Astrocyte of the spinal cord (primary cell): ENCODE measurements around the gene ARL14EP.

Experiments
- DNase-seq: peaks from one replicate; pipeline ENCODE4 v3.0.0; 2011; ENCODE audit warnings: low read depth, low spot score
- H3K4me3 ChIP-seq: 2 replicates; pipeline ENCODE4 v1.5.1; 2011; ENCODE audit warnings: low read depth, mild to moderate bottlenecking, low read length, moderate library complexity
- in situ Hi-C: cut with HindIII; loops from 2 replicates; pipeline ENCODE4 v1.10.0; 2017; ENCODE audit warnings: low sequenced_read_pairs
- TF ChIP-seq, protein P1 (sequence below): IDR thresholded peaks from 2 replicates; pipeline ENCODE4 v1.5.1; 2012; ENCODE audit warnings: low read depth, mild to moderate bottlenecking, low read length, inconsistent platforms

The ARL14EP gene

DNA sequence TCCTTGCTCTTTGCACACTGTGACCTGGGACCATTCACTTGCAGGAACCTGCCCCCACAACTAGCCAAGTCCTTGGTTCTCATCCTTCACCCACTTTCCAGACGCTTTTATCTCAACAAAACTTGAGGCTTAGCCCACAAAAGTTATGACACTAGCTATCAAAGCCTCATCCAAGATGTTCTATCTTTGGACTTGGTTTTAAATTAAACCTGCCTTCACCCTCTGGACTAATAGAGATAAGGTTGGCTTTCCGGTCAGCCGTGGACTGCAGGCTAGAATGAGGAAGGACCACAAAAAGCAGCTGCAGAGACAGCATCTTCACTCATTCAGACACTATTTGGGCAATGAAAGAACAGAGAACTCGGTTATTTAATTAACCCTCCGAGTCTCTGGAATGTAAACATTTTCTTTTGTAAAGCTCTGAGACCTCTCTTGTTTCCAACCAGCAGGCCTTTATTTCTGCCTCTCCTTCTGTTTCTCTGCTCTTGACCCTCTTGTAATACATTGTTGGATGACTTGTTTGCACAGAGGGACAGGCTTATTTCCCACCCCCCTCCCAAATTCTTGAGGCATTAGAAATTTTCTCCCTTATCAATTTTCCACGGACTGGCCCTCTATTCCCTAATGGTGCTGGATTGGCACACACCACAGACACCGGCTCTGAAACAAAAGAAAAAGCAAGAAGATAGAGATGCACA is 41.4 kb downstream of the ARL14EP start:
- in situ Hi-C loops: no loop called here
- TF ChIP-seq, protein P1, sequence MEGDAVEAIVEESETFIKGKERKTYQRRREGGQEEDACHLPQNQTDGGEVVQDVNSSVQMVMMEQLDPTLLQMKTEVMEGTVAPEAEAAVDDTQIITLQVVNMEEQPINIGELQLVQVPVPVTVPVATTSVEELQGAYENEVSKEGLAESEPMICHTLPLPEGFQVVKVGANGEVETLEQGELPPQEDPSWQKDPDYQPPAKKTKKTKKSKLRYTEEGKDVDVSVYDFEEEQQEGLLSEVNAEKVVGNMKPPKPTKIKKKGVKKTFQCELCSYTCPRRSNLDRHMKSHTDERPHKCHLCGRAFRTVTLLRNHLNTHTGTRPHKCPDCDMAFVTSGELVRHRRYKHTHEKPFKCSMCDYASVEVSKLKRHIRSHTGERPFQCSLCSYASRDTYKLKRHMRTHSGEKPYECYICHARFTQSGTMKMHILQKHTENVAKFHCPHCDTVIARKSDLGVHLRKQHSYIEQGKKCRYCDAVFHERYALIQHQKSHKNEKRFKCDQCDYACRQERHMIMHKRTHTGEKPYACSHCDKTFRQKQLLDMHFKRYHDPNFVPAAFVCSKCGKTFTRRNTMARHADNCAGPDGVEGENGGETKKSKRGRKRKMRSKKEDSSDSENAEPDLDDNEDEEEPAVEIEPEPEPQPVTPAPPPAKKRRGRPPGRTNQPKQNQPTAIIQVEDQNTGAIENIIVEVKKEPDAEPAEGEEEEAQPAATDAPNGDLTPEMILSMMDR: no peak
- DNase-seq: no peak
- H3K4me3 ChIP-seq: no peak overlapping the region

DNA sequence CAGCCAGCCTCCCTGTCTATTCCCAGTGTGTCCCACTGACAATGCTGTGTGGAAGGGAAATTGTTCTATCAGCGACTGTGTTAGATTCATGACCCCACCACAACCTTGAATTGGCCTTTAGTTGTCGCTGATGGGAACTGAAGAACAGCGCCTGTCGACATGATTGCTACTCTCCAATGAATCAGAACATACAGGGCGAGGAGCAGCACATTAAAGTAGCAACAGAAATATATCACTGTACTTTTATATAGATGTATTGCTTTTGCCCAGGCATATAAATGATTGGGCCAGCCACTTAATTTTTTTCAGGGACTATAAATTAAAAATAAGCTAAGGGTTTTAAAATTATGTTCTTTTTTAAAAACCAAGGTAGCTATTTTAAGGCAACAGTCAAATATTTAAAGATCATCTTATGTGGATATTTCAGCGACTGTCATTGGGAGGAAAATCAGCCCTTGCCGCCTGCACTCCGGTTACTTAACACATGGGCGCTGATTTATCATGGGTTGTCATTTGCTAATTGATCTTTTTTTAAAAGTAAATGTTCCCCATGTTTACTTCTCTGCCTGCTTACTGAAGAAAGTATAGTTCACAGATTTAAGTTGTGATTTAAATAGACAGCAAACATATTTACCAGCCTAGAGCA is 42.1 kb downstream of the ARL14EP start:
- no peak overlapping the region for H3K4me3 ChIP-seq
- DNase-seq: no peak
- TF ChIP-seq, protein P1: no peak
- in situ Hi-C loops: no loop called here

DNA sequence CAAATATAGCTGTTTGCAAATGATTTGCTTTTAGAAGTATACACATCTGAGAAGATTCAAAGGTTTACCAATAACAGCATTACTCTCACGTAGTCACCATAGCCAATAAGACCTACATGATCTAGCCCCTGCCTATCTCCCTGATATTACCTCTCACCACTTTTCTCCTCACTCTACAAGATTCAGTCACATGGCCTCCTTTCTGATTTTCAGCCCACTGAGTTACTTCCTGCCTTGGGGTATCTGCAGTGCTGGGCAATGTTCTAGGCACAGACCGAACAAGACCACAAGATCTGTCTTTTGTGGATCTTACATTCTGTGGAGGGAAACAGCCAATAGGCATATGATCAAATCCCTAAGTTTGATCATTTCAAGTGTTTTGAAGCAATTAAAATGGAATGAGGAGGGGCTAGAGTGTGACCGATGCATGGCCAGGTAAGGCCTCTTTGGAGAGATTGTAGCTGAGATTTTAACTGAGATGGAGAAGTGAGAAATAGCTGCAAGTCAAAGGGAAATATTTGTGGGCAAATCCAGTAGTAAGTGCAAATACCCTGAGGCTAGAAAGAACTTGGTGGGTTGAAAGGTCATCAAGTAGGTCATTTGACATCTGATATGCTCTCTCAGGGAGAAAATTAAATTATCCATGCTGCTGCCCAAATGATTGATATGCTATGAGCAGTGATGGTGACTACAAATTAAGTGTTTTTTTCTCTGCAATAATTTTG is 43.1 kb downstream of the ARL14EP start:
- in situ Hi-C loops: no loop called here
- no peak for DNase-seq

DNA sequence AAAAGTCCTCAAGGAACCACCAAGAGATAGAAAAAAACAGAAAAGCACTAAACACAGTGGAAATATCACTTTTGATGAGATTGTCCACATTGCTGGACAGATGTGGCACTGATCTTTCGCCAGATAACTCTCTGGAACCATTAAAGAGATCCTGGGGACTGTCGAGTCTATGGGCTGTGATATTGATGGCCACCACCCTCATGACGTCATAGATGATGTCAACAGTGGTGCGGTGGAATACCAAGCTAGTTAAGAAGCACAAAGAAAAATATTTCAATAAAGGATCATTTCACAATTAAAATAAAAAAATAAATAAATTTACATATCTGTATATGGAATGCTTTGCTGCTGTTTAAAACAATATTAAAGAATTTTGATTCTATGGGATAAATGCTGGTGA is 45.5 kb downstream of the ARL14EP start:
- in situ Hi-C loops: no loop called here
- no peak for DNase-seq
- TF ChIP-seq, protein P1: no peak
- H3K4me3 ChIP-seq: no peak overlapping the region

More for the DNA sequence above, 43.1 kb downstream of the ARL14EP start:
- TF ChIP-seq, protein P1: no peak
- H3K4me3 ChIP-seq: no peak overlapping the region

DNA sequence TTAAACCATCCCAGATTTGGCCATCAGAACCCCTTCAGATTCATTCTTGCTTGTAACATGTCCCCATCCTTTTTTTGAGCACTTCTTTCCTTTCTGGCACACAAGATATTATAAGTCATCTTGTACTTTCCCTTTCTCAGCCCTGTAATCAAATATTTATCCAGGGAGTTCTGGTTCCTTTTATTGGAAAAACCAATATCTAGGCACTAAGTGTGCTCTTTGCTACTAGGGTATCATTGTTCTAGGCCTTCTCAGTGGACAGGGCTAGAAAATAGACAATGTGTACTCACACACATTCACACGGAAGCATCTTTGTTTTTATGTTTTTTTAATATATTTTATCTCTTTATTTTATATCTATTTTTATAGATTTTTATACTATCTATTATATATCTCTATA is 47.3 kb downstream of the ARL14EP start:
- no peak for DNase-seq
- TF ChIP-seq, protein P1: no peak
- in situ Hi-C loops: no loop called here
- H3K4me3 ChIP-seq: no peak overlapping the region

DNA sequence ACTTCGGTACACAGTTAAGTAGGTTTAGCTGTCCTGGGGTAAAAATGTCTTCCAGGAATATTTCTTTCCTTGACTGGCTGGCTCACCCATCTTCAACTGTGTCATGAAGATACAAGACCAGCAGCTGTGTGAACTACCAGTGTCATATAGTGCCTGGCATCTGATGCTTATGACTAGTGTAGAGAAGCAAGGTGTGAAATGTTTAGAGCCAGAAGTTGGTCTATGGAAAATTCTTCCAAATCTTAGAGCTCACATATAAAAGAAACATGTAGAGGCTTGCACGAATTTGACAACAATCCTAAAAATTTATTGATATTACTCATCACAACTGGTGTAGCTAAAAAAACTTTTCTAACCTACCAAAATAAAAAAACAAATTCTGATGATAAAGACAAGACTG is 54.4 kb downstream of the ARL14EP start:
- no peak overlapping the region for H3K4me3 ChIP-seq
- TF ChIP-seq, protein P1: no peak
- no peak for DNase-seq
- in situ Hi-C loops: no loop called here
